Renal pelvis (tissue), 4 donors: ENCODE data around the gene EML6. TPM values are rescaled to one million over a fixed set of nuclear protein-coding genes. Genes with fewer than 3 reads are reported as not detected.

Experiments used
- DNase-seq: peaks from one replicate; pipeline ENCODE4 v3.0.0-alpha.2; 2013
- polyA plus RNA-seq, 3 donors: library from polyadenylated mRNA; unstranded; fragments of 120-200 nt; gene quantifications; one replicate each; pipeline ENCODE4 v1.2.1, GENCODE V29; 2013; ENCODE audit not compliant: insufficient read length in 3 of 3

EML6 gene
- polyA plus RNA-seq, 3 donors: 11.8 to 21.9 (median 18.5) TPM

DNA sequence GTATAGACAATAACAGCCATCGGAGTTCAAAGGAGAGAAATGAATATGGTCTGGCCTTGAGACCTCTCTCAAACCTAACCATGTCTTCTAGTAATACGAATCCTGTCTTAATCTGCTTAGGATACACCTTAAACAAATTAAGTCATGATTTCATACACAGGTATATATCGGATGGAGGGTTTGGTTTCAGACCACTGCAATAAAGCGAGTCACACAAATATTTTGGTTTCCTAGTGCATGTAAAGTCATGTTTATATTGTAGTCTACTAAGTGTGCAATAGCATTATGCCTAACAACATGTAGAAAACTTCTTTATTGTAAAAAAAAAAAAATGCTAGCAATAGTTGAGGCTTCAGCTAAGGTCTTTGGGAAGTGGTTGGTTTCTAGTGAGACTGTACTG is 73.8 kb downstream of the EML6 start:
- DNase-seq: no peak

DNA sequence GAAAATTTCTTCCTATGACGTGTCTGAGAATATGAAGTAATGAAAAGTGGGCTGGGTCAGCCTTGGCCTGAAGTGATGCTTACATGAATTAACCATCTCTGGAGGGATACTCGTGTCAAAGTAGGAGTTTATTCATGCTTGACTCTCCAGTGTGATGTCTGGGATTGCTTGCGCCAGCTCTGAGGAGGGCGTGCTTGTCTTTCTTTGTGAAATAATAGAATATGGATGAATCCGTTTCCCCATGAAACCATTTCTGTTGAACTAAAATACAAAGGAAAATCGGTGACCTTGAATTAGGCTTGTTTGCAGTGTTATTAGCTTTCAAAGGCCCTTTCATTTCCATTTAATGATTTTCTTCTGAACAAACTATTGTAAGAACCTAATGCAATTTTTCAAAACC is 77.9 kb downstream of the EML6 start:
- DNase-seq: no peak

DNA sequence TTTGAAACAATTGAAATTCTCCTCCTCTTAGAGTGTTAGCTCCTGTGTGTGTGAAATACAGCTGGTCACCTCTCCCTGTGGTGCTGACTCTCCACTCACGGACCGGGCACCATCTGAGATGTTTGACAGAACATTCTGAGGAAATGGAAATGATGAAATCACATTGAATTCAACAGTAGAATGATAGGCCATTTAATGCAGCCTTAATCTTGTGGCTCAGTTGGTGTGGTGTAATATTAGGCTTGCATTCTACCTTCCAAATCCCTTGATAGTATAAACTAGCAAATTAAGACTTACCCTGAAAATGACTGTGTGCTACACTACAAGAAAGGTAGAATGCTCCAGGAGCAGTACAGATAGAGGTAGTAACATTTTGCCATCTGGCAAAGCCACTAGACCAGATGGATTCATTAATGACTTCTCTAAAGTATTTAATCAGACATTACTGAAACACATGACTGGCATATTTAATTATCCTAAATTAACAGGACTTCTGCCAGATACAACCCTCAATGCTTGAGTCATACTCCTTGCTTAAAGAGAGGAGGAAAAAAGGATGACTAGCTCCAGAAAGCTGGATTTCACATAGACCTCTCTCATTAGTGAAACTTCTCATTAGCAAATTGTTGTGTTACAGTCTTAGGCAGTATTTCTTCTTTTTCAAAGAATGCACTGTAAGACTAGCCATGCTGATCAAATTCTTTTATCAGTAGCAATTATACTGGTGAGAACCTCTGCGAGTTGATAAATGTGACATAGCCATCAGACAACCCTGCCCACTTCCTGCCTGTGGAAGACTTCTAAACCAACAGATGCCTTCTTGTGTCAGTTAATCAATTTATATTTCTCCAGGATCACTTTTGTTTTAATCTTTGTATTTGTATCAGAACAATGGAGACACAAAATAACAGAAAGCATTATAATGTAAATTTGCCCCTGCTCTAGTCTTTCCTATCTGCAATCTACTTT is 80.6 kb downstream of the EML6 start:
- no peak for DNase-seq

DNA sequence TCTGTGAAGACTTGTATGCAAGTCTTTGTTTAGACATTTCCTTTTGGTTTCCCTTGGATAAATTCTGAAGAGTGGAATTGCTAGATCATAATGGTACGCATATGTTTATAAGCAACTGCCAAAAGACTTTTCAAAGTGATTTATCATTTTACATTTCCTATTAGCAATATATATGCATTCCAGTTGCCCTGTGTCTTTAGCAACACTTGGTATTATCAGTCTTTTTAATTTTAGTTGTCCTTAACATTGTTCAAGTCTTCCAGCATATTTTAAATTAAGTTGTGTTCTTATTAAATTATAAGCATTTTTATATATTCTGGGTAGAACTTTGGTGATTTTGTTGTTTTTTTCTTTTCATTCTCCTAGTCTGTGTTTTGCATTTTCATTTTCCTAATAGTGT is 81.8 kb downstream of the EML6 start:
- DNase-seq: no peak

DNA sequence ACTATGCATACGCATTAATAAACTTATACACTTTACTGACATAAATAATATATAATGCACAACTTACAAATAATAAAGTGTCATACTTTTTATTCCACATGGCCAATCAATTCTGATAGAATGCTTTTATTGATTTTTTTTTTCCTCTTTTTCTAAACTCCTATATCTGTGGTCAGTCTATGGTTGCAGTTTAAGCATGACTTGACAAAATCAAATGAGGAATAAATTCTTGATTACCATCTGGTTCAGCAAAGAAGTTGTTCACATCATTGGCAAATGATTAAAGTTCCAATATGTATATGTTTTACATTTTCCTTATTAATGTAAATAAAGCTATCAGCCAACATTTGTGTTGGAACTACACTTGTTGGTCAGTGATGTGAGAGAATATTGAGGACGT is 83.5 kb downstream of the EML6 start:
- no peak for DNase-seq

DNA sequence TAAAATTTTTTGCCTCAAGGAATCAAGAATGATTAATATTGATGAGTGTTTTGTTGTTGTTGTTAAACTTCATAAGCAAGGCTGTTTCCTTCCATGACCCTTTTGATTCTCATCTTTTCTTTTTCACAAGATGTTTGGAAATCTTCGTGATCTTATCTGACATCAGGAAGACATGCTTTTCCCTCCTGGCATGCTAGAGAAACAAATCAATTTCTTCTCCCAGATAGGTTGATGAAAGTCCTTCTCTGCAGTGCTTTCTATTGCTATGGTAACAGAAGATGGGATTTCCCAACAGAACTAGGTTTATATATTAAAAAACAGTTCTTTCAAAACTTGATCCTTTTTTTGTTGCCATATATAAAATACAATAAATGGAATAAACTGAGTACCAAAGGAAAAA is 85.2 kb downstream of the EML6 start:
- no peak for DNase-seq

DNA sequence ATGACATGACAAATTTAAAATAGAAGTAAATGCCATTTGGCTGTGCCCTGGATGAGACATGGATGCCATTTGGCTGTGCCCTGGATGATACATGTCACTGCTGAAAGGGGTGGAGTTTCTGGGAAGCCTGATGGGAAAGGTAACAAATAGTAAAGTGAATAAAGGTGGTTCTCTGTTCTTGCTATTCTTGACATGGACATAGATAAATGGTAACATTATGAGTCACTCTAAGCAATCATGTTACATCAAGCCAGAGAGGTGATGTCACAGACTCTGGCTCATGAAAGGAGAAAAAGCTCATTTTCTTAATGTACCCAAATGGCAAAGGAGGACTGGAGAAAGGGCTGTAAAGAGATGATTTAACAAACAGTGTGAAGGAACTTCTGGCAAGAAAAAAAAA is 86.4 kb downstream of the EML6 start:
- DNase-seq: no peak

DNA sequence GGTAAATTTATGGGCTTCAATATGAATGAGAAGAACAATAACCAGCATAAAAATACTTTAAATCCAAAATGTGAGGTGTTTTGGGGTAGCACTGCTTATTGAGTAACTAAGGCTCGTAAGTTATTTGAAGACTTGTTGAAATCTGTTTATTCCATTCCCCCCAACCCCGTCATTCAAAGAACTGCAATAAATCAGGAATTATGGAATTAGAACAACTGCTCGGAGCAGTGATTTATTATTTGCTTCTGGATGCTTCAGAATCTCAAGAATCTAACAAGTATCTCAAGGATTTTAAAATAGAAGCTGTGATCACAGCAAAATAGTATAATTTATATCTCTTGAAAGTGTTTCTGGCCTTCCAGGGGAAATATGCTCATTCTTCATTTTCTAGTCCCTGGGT is 86.8 kb downstream of the EML6 start:
- DNase-seq: no peak

DNA sequence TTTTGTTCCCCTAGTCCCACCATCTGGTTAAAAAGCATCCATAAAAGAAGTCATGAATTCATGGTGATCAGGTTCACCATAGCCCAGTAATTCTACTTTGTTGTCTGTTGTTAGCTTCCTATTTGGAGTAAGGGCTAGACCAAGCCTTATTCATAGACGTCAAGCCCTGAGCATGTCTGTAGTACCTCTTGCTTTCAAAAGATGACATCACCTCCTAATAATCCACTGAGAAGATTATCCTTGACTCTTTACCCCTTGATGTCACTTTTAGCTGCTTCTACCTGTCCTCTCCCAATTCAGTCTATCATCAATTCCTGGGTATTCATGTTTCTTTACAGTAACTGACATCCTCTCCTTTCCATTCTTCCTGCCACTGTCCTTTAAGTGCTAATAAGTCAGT is 90.1 kb downstream of the EML6 start:
- DNase-seq: no peak

DNA sequence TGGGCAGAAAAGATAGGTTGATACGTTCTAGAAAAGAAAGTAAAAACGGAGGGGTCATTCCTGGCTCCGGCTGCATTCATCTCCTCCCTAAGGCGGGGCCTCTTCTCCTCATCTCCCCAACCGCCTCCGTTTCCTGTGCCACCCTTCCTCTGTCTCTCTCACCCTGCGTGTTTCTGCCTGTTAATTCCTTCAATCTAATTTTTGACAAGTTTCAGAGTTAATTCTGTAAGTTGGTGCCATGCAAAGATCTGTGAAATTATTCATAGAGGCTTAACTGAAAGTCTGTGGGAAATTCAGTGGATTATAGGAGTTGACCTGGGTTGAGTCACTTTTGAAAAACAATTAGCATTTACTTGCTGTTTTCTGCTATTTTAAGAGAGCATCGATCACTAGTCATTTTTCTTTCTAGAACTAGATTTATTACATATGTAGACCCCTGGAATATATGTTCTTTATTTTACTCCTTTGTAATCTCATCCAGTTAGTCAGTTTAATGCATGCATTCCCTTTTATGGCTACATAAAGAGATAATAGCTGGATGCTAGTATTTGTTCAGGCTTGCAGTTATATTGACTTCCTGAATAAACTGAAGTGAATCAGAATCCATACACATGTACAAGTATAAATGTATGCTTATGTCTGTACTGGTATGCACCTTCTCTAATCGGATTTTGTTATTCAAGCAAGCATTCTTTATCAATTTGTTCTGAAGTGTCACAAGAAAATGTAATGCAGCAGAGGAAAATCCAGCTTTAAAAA is 91.1 kb downstream of the EML6 start:
- DNase-seq: no peak

DNA sequence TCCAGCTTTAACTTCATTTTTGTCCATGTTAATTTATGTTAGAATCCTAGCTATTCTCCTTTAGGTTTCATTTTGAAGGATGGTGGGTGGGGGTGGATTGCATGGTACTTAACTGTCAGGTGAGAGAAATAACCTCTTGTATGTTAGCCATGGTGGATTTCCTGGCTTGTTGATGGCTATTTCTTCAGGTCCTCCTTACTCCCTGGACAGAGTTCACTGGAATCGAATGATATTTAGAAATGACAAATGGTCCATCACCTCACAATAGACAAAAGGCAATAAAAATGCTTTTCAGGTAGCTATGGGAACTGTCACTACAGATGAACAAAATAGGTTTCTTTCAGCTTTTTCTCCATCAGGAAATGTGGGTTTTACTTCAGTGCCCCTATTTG is 91.7 kb downstream of the EML6 start:
- DNase-seq: no peak

DNA sequence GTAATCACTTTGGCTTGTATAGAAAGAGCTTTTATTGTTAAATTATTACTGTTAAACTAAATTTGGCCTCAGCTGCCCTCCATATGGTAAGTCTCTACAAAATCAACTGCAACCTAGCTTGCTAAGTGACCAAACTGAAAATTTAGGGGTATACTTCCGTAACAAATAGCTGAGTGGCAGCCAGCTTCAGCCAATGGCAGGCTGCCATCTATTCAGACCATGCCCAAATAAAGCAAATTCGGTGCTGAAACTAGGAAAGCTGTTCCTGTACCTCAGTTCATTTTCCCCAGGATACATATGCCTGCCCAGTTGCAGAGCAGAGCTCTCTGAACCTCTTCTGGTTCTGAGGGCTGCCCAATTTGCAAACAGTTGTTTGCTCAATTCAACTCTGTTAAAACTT is 94.8 kb downstream of the EML6 start:
- no peak for DNase-seq

DNA sequence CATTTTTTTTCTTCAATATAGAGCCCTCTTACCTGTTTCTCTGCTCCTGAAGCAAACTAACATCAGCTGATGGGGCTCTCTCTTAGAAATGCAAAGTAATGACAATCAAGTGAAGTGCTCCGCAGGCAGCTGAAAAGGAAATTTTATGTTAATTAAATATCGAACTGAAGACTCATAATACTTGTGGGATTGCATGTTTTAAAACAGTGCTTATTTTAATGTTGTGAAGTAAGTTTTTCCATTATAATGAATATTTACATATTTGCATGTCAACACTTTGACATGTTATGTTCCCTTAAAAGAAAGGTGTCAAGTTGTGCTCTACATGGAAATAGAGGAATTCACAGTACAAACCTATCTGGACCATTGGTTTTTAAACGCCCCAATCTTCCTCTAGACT is 97.1 kb downstream of the EML6 start:
- DNase-seq: no peak

DNA sequence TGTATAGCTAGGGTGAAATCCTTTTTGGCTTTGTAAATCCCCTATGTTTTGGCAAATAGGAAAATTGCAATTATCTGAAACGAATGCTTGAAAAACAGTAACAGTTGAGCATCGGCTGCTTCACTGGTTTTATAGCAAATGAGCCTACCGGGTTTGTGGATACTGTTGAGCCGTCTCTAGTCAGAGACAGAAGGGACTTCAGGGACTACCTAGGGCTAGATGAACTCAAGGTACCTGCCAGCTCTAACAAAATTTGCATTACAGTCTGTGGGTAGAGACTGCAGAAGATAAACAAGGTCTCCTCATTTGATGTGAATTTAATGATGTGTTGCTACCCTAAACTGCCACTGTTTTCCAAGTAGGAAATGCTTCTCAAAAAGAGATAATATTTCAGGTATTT is 101.1 kb downstream of the EML6 start:
- DNase-seq: no peak

DNA sequence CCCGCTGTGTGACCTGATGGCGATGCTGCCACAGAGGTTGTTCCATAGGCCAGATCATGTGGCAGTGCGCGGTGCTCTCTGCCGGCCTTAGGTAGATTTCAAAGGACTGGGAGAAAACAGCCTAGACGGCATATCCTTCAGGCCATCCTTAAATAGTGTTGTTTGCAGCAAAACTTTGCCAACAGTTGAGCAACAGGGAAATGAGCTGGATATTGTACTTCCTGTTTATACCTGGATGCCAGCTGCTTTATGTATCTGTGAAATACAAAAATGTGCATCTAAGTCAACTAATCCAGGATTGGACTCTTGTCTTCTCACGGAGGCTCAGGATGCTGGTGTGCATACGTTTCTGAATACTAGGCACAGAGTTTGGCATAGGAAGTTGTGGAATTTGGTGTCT is 107.1 kb downstream of the EML6 start:
- no peak for DNase-seq

DNA sequence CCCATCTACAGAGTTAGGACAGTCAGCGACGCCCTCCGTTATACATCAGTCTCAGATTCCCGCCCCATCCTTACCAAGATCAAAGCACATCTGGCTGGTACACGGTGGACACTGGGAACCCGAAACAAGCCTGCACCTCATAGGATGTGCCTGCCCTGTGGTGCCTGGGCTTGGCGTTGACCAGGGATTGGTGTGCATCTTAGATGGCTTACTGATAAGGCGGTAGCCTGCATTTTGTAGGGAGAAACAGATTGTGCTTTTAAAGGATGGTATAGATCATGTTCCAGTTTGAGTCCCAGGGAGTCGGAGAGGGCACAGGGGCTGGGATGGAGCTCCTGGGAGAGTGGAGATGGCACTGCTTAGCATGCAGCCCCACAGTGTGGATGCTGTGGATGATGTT is 108.0 kb downstream of the EML6 start:
- no peak for DNase-seq

DNA sequence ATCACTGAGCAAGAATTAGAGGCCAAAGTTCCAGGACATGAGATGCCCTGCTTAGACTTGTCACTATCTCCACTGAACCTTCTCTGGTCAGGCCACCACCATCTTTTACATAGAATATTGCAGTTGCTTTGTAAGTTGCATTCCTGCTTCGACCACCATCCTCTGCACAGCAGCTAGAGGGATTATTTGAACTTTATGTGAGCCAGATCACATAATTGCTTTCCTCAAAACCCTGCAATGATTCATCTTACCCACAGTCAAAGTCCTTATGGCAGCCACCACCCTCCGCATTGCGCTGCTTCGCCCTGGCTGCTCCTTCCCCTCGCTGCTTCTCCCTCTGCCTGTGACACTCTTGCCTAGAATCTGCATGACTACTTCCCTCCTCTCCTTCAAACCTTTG is 111.3 kb downstream of the EML6 start:
- no peak for DNase-seq

DNA sequence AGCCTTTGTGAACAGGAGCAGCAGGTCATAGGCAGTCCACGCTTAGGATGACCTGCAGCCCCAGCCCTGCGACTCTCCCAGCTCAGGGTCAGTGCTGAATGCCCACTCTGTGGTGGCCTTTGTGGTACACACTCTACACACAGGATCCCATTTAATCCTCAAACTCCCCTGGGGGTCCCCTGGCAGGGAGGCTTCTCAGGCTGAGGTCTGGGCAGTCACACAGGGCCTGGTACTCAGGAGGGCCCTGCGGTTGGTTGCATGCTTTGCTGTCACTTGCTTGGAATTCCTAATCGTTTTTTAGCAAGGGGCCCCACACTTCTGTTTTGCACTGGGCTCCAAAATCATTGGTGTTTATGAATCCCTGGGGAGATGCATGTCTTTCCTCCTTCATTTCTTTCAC is 113.0 kb downstream of the EML6 start:
- no peak for DNase-seq

DNA sequence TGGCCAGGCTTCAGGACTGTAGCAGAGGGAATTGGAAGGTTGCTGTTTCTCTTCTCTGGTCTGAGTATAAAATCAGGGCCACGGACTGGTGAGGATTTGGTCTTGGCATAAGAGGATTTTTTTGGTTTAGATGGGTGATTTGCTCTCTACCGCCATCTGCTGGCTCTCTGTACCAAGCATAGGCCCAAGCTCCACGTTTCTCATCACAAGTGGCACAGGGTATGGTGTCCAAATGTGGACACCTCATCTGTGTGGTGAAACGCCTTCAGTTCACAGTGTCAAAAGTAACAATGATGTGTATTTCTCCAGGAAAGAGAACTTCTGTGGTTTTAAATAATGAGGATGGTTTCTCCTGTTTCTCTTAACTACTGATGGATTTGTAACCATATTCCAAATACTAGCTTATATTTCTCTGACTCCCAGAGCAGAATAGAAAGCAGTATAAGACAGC is 115.1 kb downstream of the EML6 start:
- peak; percentile 60 for DNase-seq

DNA sequence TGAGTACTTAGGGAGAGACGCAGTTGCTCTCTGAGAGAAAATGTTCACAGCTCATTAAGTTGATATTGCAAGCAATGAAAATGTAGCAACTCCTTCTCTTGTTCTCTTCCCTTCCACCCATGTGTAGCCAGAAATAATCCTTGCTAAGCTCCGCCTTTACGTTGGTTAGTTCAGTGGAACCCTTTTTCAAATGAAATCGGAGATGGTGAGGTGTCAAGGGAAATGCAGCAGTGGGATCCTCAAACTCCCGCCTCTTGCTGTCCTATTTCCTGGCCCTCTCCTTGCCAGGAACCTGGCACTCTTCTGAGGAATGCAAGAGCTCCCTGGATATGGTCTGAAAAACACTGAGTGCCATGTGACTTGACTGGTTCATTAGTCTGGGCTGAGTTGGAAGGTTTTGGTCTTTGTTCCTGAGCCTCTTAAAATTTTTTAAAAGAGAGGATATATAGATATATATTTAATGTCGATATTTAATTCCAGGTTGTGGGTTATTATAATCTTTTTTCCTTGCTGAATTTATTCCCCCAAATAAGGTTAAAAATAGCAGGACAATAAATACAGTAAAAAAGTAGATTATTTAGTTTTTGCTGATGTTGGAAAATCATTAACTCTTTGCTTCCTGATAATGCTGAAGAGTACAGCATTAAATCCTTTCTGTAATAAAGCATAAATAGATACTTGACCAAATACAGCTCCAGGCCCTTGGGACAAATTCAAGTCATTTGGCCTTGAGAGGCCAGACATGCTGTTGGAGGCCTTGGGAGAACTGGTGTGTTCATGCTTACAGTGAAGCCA is 116.2 kb downstream of the EML6 start:
- DNase-seq: peak; percentile 31

DNA sequence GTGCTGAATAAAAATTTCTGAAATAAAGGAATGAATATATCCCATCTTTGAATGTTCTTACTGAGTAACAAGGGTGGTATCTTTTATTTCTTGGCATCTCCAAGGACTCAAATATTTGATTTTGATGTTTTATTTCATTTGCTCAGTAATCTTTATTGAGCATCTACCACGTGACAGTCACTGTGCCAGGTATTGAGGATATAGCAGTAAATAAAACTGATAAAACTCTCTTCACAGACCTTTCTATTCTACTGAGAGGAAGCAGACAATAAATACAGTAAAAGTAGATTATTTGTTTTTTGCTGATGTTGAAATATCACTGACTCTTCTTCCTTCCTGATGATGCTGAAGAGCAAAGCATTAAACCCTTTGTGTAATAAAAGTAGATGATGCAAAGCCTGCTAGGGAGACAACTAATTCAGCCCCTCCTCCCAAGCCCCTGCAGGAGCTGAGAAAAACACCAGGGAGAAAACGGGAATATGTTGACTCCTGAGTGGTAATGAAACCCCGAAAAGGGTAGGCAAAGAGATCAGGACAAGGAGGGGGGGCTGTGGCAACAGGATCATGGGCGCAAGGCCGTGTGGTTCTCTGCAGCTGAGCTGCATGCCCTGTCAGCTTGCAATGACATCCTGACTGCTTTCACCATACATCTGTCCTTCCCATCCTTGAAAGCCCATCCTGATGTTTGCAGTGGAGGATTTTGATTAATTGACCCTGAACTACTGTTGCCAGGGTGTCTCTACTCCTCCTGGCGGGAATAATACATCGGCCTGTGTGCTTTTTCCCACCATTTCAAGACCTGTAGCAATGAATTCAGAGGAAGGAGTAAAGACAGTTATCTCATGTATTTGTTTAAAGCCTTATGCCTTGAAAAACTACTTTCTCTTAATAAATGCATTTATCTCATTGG is 117.4 kb downstream of the EML6 start:
- no peak for DNase-seq
